ENCODE data around the gene HINT1. TPM values are rescaled to one million over a fixed set of nuclear protein-coding genes. Genes with fewer than 3 reads are reported as not detected.
A peak's percentile ranks its signal among the peaks of the same experiment; 100 is the strongest.

The HINT1 gene
- total RNA-seq (100 to 1,000 TPM; 252 to 272 TPM), polyA plus RNA-seq (100 to 1,000 TPM; 366 to 428 (median 408) TPM), total RNA-seq (191 to 334 (median 247) reads per million in 6 experiments)

- Mint-ChIP-seq H3K27ac (peak within 1 kb of the TSS; percentile 86 to 99 (median 97)), H3K4me1 (peaks cover 20 to 50% (median 44%) of the 10 kb centered on the region in 4 donors), H3K27me3 (no peaks in the 10 kb centered on the region), H3K4me3 (peak within 1 kb of the TSS; percentile 89 to 99 (median 96)), H3K36me3 (peaks cover 0 to 32% (median 16%) of the 10 kb centered on the region in 3 donors), H3K9me3 (no peaks in the 10 kb centered on the region)
- ATAC-seq (peak; percentile 83 to 84), DNase-seq (peak; percentile 84 to 95 (median 92))
- POLR2A ChIA-PET, result interaction anchor here (0.5 to 5.4 kb wide), 17 partner anchors 32 to 254 kb away, joined by 3 to 63 read pairs (median 3); partner anchors contain the start of gene CDC42SE2
Measured at GRCh38 chr5:131165119-131165727, at the start of gene HINT1. Gene HINT1, minus strand, starts transcription at chr5:131165256. Its CDS starts 51 bp downstream, at chr5:131165205.

GRCh38 chr5:131214609-131215227 lies 49.7 kb upstream of the HINT1 start:
- POLR2A ChIA-PET, result interaction anchor here (0.7 to 3.0 kb wide), 4 partner anchors 14 to 43 kb away, joined by 3 to 14 read pairs (median 5); no protein-coding TSS in a partner anchor
- DNase-seq (no peak), ATAC-seq (no peak)
- Mint-ChIP-seq H3K27ac (peak overlapping the region in 8 of 10 donors; percentile 1 to 77 (median 52)), H3K4me3 (peak overlapping the region in 4 of 10 donors; percentile 37 to 67 (median 54)), H3K4me1 (peaks cover 21 to 74% (median 49%) of the 10 kb centered on the region in 4 donors), H3K36me3 (no peaks in the 10 kb centered on the region), H3K9me3 (no peaks in the 10 kb centered on the region), H3K27me3 (no peaks in the 10 kb centered on the region)

- H3K4me3 Mint-ChIP-seq, result peak overlapping the region in 6 of 10 donors; percentile 18 to 85 (median 57)
- peaks cover 27 to 78% (median 59%) of the 10 kb centered on the region in 4 donors for H3K4me1 Mint-ChIP-seq
- POLR2A ChIA-PET, result interaction anchor here (0.6 kb wide), 2 partner anchors 54 to 303 kb away, joined by 3 to 6 read pairs; no protein-coding TSS in a partner anchor
- H3K27ac Mint-ChIP-seq, result peak overlapping the region; percentile 58 to 91 (median 87)
- ATAC-seq, result no peak
- no peaks in the 10 kb centered on the region for H3K9me3 Mint-ChIP-seq
- DNase-seq, result no peak
- no peaks in the 10 kb centered on the region for H3K27me3 Mint-ChIP-seq
- H3K36me3 Mint-ChIP-seq, result no peaks in the 10 kb centered on the region
Measured at GRCh38 chr5:131212471-131213021, 47.5 kb upstream of the HINT1 start.

GRCh38 chr5:131211669-131212068 lies 46.6 kb upstream of the HINT1 start:
- Mint-ChIP-seq H3K27ac (peak overlapping the region; percentile 37 to 97 (median 80)), H3K9me3 (no peaks in the 10 kb centered on the region), H3K36me3 (no peaks in the 10 kb centered on the region), H3K27me3 (no peaks in the 10 kb centered on the region), H3K4me3 (peak overlapping the region in 3 of 10 donors; percentile 13 to 82 (median 71)), H3K4me1 (peaks cover 25 to 82% (median 65%) of the 10 kb centered on the region in 4 donors)
- no peak for DNase-seq
- POLR2A ChIA-PET, result interaction anchor here (0.6 kb wide), 1 partner anchor 55 kb away, joined by 3 read pairs; no protein-coding TSS in a partner anchor
- ATAC-seq, result no peak

- no peak for ATAC-seq
- Mint-ChIP-seq H3K9me3 (no peaks in the 10 kb centered on the region), H3K36me3 (peaks cover 0 to 3% (median 0%) of the 10 kb centered on the region in 3 donors), H3K4me1 (peaks cover 28 to 74% (median 64%) of the 10 kb centered on the region in 4 donors), H3K4me3 (peak overlapping the region; percentile 68 to 91 (median 82)), H3K27me3 (no peaks in the 10 kb centered on the region), H3K27ac (peak overlapping the region; percentile 88 to 99 (median 96))
- POLR2A ChIA-PET, result interaction anchor here (0.6 to 3.4 kb wide), 12 partner anchors 11 to 178 kb away, joined by 3 to 33 read pairs (median 5); partner anchors contain the start of genes CDC42SE2 and LYRM7
- no peak for DNase-seq
Measured at GRCh38 chr5:131210151-131210510, 45.1 kb upstream of the HINT1 start.

GRCh38 chr5:131209506-131210150 lies 44.6 kb upstream of the HINT1 start:
- Mint-ChIP-seq H3K27me3 (no peaks in the 10 kb centered on the region), H3K4me1 (peaks cover 28 to 69% (median 59%) of the 10 kb centered on the region in 4 donors), H3K27ac (peak overlapping the region; percentile 88 to 99 (median 96)), H3K9me3 (no peaks in the 10 kb centered on the region), H3K36me3 (peaks cover 0 to 3% (median 0%) of the 10 kb centered on the region in 3 donors), H3K4me3 (peak overlapping the region; percentile 68 to 91 (median 82))
- DNase-seq, result peak; percentile 8 to 90 (median 73)
- peak; percentile 90 to 94 for ATAC-seq
- POLR2A ChIA-PET, result interaction anchor here (0.5 to 3.4 kb wide), 15 partner anchors 12 to 178 kb away, joined by 3 to 33 read pairs (median 5); partner anchors contain the start of genes CDC42SE2 and LYRM7

- POLR2A ChIA-PET, result interaction anchor here (1.0 to 3.4 kb wide), 13 partner anchors 12 to 179 kb away, joined by 3 to 33 read pairs (median 5); partner anchors contain the start of genes CDC42SE2 and LYRM7
- Mint-ChIP-seq H3K27me3 (no peaks in the 10 kb centered on the region), H3K27ac (peak overlapping the region; percentile 88 to 99 (median 96)), H3K4me3 (peak overlapping the region; percentile 68 to 91 (median 82)), H3K4me1 (peaks cover 26 to 64% (median 55%) of the 10 kb centered on the region in 4 donors), H3K36me3 (peaks cover 0 to 3% (median 2%) of the 10 kb centered on the region in 3 donors), H3K9me3 (no peaks in the 10 kb centered on the region)
- ATAC-seq, result no peak
- no peak for DNase-seq
Measured at GRCh38 chr5:131209175-131209505, 44.1 kb upstream of the HINT1 start.

- Mint-ChIP-seq H3K27me3 (no peaks in the 10 kb centered on the region), H3K27ac (peak overlapping the region in 8 of 10 donors; percentile 2 to 93 (median 47)), H3K36me3 (peaks cover 0 to 3% (median 3%) of the 10 kb centered on the region in 3 donors), H3K9me3 (no peaks in the 10 kb centered on the region), H3K4me1 (peaks cover 20 to 51% (median 44%) of the 10 kb centered on the region in 4 donors), H3K4me3 (no peak overlapping the region)
- no peak for ATAC-seq
- no peak for DNase-seq
- POLR2A ChIA-PET, result interaction anchor here (0.7 to 1.5 kb wide), 3 partner anchors 10 to 57 kb away, joined by 3 to 6 read pairs (median 3); partner anchors contain the start of gene CDC42SE2
Measured at GRCh38 chr5:131206772-131207171, 41.7 kb upstream of the HINT1 start.

GRCh38 chr5:131206061-131206460 lies 41.0 kb upstream of the HINT1 start:
- no peak for ATAC-seq
- Mint-ChIP-seq H3K27ac (peak overlapping the region in 5 of 10 donors; percentile 2 to 80 (median 37)), H3K9me3 (no peaks in the 10 kb centered on the region), H3K27me3 (no peaks in the 10 kb centered on the region), H3K36me3 (peaks cover 0 to 3% (median 3%) of the 10 kb centered on the region in 3 donors), H3K4me1 (peaks cover 20 to 45% (median 39%) of the 10 kb centered on the region in 4 donors), H3K4me3 (no peak overlapping the region)
- POLR2A ChIA-PET, result interaction anchor here (0.6 to 1.0 kb wide), 2 partner anchors 58 to 408 kb away, joined by 4 to 7 read pairs; partner anchors contain the start of gene CDC42SE2
- no peak for DNase-seq

GRCh38 chr5:131204964-131205363 lies 39.9 kb upstream of the HINT1 start:
- POLR2A ChIA-PET, result no interaction called here
- Mint-ChIP-seq H3K27me3 (no peaks in the 10 kb centered on the region), H3K4me1 (peaks cover 11 to 34% (median 28%) of the 10 kb centered on the region in 4 donors), H3K9me3 (no peaks in the 10 kb centered on the region), H3K36me3 (peaks cover 0 to 7% (median 7%) of the 10 kb centered on the region in 3 donors), H3K4me3 (no peak overlapping the region), H3K27ac (peak overlapping the region in 1 of 10 donors; percentile 40)
- ATAC-seq (no peak), DNase-seq (no peak)

GRCh38 chr5:131200560-131200959 lies 35.5 kb upstream of the HINT1 start:
- no peak for DNase-seq
- H3K4me1 Mint-ChIP-seq, result peaks cover 2 to 11% (median 6%) of the 10 kb centered on the region in 4 donors
- H3K27me3 Mint-ChIP-seq, result no peaks in the 10 kb centered on the region
- POLR2A ChIA-PET, result no interaction called here
- peaks cover 4 to 17% (median 11%) of the 10 kb centered on the region in 3 donors for H3K36me3 Mint-ChIP-seq
- no peak overlapping the region for H3K27ac Mint-ChIP-seq
- no peak overlapping the region for H3K4me3 Mint-ChIP-seq
- no peaks in the 10 kb centered on the region for H3K9me3 Mint-ChIP-seq
- no peak for ATAC-seq
